Liver (tissue), 3 donors: ENCODE measurements around the gene THBD.

Source experiments
- CTCF ChIP-seq: fragments of 150-350 bp; IDR thresholded peaks from 2 replicates; pipeline ENCODE4 v1.5.1; 2017; ENCODE audit warnings: improper control_type of control experiment, low read depth, low read length; ENCODE audit not compliant: missing input control
- REST ChIP-seq: IDR thresholded peaks from 2 replicates; pipeline ENCODE4 v1.6.1; 2016; ENCODE audit warnings: antibody characterized with exemption, mild to moderate bottlenecking
- TAF1 ChIP-seq: conservative IDR thresholded peaks from 2 replicates; pipeline ENCODE4 v1.6.1; 2016; ENCODE audit warnings: antibody characterized with exemption, mild to moderate bottlenecking
- donor health status: healthy.
- donor health status: healthy.

- no peak for TF ChIP-seq TAF1
- TF ChIP-seq REST: no peak
- TF ChIP-seq CTCF: no peak
Observed at GRCh38 chr20:23084845-23085365, 35.4 kb upstream of the THBD start.
